H1 (cell line): ENCODE measurements around the gene LTBP3. TPM values are rescaled to one million over a fixed set of nuclear protein-coding genes. Genes with fewer than 3 reads are reported as not detected.

ENCODE experiments used
- CHD1 ChIP-seq: IDR thresholded peaks from 2 replicates; pipeline ENCODE4 v1.6.1; 2012; ENCODE audit warnings: low read depth, low read length, improper control_type of control experiment
- EP300 ChIP-seq, 2 experiments: IDR thresholded peaks; 1 replicate in 1 of 2; 2 replicates in 1 of 2; pipeline ENCODE4 v1.6.1; 2011 to 2012; ENCODE audit warnings: low read depth in 2 of 2, low read length in 2 of 2, mild to moderate bottlenecking in 2 of 2, borderline replicate concordance in 1 of 2, inconsistent platforms in 1 of 2, moderate library complexity in 1 of 2
- FOSL1 ChIP-seq: IDR thresholded peaks from 2 replicates; pipeline ENCODE4 v1.6.1; 2011; ENCODE audit warnings: mild to moderate bottlenecking, low read depth, low read length, moderate library complexity; ENCODE audit not compliant: insufficient read depth
- GABPA ChIP-seq: IDR thresholded peaks from 2 replicates; pipeline ENCODE4 v1.6.1; 2011; ENCODE audit warnings: mild to moderate bottlenecking, low read length, moderate library complexity, borderline replicate concordance; ENCODE audit not compliant: insufficient read depth
- MAFK ChIP-seq: IDR thresholded peaks from 2 replicates; pipeline ENCODE4 v1.6.1; 2012; ENCODE audit warnings: low read depth, mild to moderate bottlenecking, improper control_type of control experiment, low read length
- RXRA ChIP-seq: IDR thresholded peaks from 2 replicates; pipeline ENCODE4 v1.6.1; 2011; ENCODE audit warnings: low read depth, mild to moderate bottlenecking, low read length, moderate library complexity; ENCODE audit not compliant: insufficient read depth
- SIN3A ChIP-seq, 2 experiments: IDR thresholded peaks in 1 of 2; conservative IDR thresholded peaks in 1 of 2; 2 replicates each; pipeline ENCODE4 v1.6.1; 2011 to 2012; ENCODE audit warnings: low read length in 2 of 2, improper control_type of control experiment in 1 of 2, low read depth in 1 of 2, mild to moderate bottlenecking in 1 of 2
- TAF7 ChIP-seq: optimal IDR thresholded peaks from 2 replicates; pipeline ENCODE3; 2011; ENCODE audit warnings: low read depth, mild to moderate bottlenecking, inconsistent platforms, low read length, moderate library complexity, borderline replicate concordance
- polyA plus RNA-seq, 7 experiments: library from polyadenylated mRNA; depleted of rRNA in 3 of 7; stranded (reverse) in 5 of 7; unstranded in 2 of 7; fragments of >200 nt in 5 of 7; fragments of 200-250 nt in 2 of 7; gene quantifications; 1 replicate in 5 of 7; 2 replicates in 1 of 7; 4 replicates in 1 of 7; pipeline versions ENCODE4 v1.2.1 to v1.2.3, GENCODE V29; 2011 to 2013; ENCODE audit warnings: missing spikeins in 2 of 7, mixed read lengths in 2 of 7
- total RNA-seq: library from RNA; stranded (reverse); fragmentation: NEBNext Ultra II Directional; extraction: Animal tissue kit (Norgen Biotek cat#: 25700); gene quantifications from 2 replicates; pipeline ENCODE4 v1.2.1, GENCODE V29; 2021
- TF ChIP-seq, protein P1 (sequence below): fragments of 300-600 bp; sonication (generic); IDR thresholded peaks from 2 replicates; pipeline ENCODE4 v1.7.1; 2012; ENCODE audit warnings: low read length, moderate library complexity, mild to moderate bottlenecking, inconsistent platforms; ENCODE audit not compliant: insufficient replicate concordance

Gene LTBP3
- total and polyA plus RNA-seq, 2 of the 8 experiments (the other 6 are each of a cell fraction or from before 2014, with no cell fraction given), result 12.8 to 17.8 TPM

DNA sequence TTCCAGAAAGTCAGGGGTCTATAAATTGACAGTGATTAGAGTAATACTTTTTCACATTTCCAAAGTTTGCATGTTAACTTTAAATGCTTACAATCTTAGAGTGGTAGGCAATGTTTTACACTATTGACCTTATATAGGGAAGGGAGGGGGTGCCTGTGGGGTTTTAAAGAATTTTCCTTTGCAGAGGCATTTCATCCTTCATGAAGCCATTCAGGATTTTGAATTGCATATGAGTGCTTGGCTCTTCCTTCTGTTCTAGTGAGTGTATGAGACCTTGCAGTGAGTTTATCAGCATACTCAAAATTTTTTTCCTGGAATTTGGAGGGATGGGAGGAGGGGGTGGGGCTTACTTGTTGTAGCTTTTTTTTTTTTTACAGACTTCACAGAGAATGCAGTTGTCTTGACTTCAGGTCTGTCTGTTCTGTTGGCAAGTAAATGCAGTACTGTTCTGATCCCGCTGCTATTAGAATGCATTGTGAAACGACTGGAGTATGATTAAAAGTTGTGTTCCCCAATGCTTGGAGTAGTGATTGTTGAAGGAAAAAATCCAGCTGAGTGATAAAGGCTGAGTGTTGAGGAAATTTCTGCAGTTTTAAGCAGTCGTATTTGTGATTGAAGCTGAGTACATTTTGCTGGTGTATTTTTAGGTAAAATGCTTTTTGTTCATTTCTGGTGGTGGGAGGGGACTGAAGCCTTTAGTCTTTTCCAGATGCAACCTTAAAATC is 54.0 kb downstream of the LTBP3 start (continued):
- TF ChIP-seq, protein P1, sequence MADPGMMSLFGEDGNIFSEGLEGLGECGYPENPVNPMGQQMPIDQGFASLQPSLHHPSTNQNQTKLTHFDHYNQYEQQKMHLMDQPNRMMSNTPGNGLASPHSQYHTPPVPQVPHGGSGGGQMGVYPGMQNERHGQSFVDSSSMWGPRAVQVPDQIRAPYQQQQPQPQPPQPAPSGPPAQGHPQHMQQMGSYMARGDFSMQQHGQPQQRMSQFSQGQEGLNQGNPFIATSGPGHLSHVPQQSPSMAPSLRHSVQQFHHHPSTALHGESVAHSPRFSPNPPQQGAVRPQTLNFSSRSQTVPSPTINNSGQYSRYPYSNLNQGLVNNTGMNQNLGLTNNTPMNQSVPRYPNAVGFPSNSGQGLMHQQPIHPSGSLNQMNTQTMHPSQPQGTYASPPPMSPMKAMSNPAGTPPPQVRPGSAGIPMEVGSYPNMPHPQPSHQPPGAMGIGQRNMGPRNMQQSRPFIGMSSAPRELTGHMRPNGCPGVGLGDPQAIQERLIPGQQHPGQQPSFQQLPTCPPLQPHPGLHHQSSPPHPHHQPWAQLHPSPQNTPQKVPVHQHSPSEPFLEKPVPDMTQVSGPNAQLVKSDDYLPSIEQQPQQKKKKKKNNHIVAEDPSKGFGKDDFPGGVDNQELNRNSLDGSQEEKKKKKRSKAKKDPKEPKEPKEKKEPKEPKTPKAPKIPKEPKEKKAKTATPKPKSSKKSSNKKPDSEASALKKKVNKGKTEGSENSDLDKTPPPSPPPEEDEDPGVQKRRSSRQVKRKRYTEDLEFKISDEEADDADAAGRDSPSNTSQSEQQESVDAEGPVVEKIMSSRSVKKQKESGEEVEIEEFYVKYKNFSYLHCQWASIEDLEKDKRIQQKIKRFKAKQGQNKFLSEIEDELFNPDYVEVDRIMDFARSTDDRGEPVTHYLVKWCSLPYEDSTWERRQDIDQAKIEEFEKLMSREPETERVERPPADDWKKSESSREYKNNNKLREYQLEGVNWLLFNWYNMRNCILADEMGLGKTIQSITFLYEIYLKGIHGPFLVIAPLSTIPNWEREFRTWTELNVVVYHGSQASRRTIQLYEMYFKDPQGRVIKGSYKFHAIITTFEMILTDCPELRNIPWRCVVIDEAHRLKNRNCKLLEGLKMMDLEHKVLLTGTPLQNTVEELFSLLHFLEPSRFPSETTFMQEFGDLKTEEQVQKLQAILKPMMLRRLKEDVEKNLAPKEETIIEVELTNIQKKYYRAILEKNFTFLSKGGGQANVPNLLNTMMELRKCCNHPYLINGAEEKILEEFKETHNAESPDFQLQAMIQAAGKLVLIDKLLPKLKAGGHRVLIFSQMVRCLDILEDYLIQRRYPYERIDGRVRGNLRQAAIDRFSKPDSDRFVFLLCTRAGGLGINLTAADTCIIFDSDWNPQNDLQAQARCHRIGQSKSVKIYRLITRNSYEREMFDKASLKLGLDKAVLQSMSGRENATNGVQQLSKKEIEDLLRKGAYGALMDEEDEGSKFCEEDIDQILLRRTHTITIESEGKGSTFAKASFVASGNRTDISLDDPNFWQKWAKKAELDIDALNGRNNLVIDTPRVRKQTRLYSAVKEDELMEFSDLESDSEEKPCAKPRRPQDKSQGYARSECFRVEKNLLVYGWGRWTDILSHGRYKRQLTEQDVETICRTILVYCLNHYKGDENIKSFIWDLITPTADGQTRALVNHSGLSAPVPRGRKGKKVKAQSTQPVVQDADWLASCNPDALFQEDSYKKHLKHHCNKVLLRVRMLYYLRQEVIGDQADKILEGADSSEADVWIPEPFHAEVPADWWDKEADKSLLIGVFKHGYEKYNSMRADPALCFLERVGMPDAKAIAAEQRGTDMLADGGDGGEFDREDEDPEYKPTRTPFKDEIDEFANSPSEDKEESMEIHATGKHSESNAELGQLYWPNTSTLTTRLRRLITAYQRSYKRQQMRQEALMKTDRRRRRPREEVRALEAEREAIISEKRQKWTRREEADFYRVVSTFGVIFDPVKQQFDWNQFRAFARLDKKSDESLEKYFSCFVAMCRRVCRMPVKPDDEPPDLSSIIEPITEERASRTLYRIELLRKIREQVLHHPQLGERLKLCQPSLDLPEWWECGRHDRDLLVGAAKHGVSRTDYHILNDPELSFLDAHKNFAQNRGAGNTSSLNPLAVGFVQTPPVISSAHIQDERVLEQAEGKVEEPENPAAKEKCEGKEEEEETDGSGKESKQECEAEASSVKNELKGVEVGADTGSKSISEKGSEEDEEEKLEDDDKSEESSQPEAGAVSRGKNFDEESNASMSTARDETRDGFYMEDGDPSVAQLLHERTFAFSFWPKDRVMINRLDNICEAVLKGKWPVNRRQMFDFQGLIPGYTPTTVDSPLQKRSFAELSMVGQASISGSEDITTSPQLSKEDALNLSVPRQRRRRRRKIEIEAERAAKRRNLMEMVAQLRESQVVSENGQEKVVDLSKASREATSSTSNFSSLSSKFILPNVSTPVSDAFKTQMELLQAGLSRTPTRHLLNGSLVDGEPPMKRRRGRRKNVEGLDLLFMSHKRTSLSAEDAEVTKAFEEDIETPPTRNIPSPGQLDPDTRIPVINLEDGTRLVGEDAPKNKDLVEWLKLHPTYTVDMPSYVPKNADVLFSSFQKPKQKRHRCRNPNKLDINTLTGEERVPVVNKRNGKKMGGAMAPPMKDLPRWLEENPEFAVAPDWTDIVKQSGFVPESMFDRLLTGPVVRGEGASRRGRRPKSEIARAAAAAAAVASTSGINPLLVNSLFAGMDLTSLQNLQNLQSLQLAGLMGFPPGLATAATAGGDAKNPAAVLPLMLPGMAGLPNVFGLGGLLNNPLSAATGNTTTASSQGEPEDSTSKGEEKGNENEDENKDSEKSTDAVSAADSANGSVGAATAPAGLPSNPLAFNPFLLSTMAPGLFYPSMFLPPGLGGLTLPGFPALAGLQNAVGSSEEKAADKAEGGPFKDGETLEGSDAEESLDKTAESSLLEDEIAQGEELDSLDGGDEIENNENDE, result peak; percentile 17
- TF ChIP-seq MAFK (peak; percentile 23; the same call in 1 of the 2 replicates), RXRA (no peak), SIN3A (conservative IDR thresholded peaks at IDR 0.05 in 1 of 2, IDR thresholded peaks at IDR 0.05 in 1 of 2; ENCODE audit: low read depth in 1 of 2, low read length in 2 of 2) (peak in 1 of 2 experiments; percentile 60; a peak in 1 of 4 replicates), EP300 (IDR thresholded peaks at IDR 0.05; ENCODE audit: borderline replicate concordance in 1 of 2, low read depth in 2 of 2, low read length in 2 of 2) (no peak), FOSL1 (no peak), GABPA (no peak), CHD1 (peak; percentile 48; the same call in 1 of the 2 replicates), TAF7 (peak; percentile 52)
